Lower lobe of right lung (tissue), 2 donors: ENCODE results near the gene BCL2L2. TPM values are rescaled to one million over a fixed set of nuclear protein-coding genes. Genes with fewer than 3 reads are reported as not detected.

Source experiments
- ATAC-seq, 2 donors: fragments of 200-7000 bp; cut with Tn5 transposase; one replicate each; pipeline ENCODE4 v1.9.1; 2020 to 2022; ENCODE audit warnings: mild to moderate bottlenecking in 2 of 2, moderate library complexity in 2 of 2
- DNase-seq: peaks from one replicate; pipeline ENCODE4 v3.0.0-alpha.2; 2020
- H3K27ac ChIP-seq: fragments of 200-600 bp; one replicate; pipeline ENCODE4 v1.8.0; 2022
- H3K27me3 ChIP-seq: fragments of 200-600 bp; one replicate; pipeline ENCODE4 v1.8.0; 2022; ENCODE audit warnings: low read depth
- H3K36me3 ChIP-seq: fragments of 200-600 bp; one replicate; pipeline ENCODE4 v1.8.0; 2022; ENCODE audit warnings: mild to moderate bottlenecking
- H3K4me1 ChIP-seq: fragments of 200-600 bp; one replicate; pipeline ENCODE4 v1.8.0; 2022
- H3K4me3 ChIP-seq: fragments of 200-600 bp; one replicate; pipeline ENCODE4 v1.8.0; 2022; ENCODE audit warnings: mild to moderate bottlenecking
- H3K9me3 ChIP-seq: fragments of 200-600 bp; one replicate; pipeline ENCODE4 v1.8.0; 2022
- intact Hi-C: fragments of 100-400 bp; cut with DNase I; formaldehyde crosslinking; loops from one replicate; pipeline ENCODE4 v1.11.0; 2022
- total RNA-seq: library from RNA; stranded (reverse); fragmentation: NEBNext Ultra II Directional; extraction: Animal tissue kit (Norgen Biotek cat#: 25700); gene quantifications from one replicate; pipeline ENCODE4 v1.2.1, GENCODE V29; 2021
- TF ChIP-seq, protein P1 (sequence below): fragments of 200-600 bp; IDR thresholded peaks from one replicate; pipeline ENCODE4 v1.8.0; 2022; ENCODE audit warnings: antibody characterized with exemption, mild to moderate bottlenecking
- donor health status: DM: no; HTN: yes; CAD: no; lungs with severe emphysema.

The BCL2L2 gene
- total RNA-seq, 1 donor from 2014 or later: 43.9 TPM

- H3K27me3 ChIP-seq: no peaks in the 10 kb centered on the region
- peaks cover 35% of the 10 kb centered on the region for H3K4me1 ChIP-seq
- H3K9me3 ChIP-seq: no peaks in the 10 kb centered on the region
- DNase-seq (no peak), ATAC-seq (no peak)
- no peak overlapping the region for H3K27ac ChIP-seq
- TF ChIP-seq, protein P1, sequence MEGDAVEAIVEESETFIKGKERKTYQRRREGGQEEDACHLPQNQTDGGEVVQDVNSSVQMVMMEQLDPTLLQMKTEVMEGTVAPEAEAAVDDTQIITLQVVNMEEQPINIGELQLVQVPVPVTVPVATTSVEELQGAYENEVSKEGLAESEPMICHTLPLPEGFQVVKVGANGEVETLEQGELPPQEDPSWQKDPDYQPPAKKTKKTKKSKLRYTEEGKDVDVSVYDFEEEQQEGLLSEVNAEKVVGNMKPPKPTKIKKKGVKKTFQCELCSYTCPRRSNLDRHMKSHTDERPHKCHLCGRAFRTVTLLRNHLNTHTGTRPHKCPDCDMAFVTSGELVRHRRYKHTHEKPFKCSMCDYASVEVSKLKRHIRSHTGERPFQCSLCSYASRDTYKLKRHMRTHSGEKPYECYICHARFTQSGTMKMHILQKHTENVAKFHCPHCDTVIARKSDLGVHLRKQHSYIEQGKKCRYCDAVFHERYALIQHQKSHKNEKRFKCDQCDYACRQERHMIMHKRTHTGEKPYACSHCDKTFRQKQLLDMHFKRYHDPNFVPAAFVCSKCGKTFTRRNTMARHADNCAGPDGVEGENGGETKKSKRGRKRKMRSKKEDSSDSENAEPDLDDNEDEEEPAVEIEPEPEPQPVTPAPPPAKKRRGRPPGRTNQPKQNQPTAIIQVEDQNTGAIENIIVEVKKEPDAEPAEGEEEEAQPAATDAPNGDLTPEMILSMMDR: no peak
- H3K4me3 ChIP-seq: no peak overlapping the region
- H3K36me3 ChIP-seq: peaks cover 48% of the 10 kb centered on the region
- intact Hi-C loops: no loop called here
Observed at GRCh38 chr14:23310546-23310945, 3.9 kb downstream of the BCL2L2 start.

DNA sequence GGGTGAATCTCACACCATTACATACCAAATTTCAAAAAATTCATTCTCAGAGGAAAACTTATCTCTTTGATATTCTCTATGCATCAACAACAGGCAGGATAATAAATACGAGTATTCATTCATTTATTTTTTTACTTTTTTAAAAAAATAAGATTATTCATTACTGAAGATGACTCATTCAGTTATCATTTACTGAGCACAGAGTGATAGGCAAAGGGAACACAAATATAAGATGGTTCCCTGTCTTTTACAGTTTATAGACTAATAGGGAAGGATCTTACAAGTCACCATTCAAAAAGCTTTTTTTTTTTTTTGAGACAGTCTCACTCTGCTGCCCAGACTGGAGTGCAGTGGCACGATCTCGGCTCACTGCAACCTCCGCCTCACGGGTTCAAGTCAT is 9.7 kb downstream of the BCL2L2 start:
- intact Hi-C loops: no loop called here
- Histone ChIP-seq H3K27ac (no peak overlapping the region), H3K4me3 (no peak overlapping the region), H3K9me3 (no peaks in the 10 kb centered on the region), H3K36me3 (peaks cover 20% of the 10 kb centered on the region), H3K4me1 (peaks cover 9% of the 10 kb centered on the region), H3K27me3 (no peaks in the 10 kb centered on the region)
- ATAC-seq: no peak
- TF ChIP-seq, protein P1: no peak
- no peak for DNase-seq

DNA sequence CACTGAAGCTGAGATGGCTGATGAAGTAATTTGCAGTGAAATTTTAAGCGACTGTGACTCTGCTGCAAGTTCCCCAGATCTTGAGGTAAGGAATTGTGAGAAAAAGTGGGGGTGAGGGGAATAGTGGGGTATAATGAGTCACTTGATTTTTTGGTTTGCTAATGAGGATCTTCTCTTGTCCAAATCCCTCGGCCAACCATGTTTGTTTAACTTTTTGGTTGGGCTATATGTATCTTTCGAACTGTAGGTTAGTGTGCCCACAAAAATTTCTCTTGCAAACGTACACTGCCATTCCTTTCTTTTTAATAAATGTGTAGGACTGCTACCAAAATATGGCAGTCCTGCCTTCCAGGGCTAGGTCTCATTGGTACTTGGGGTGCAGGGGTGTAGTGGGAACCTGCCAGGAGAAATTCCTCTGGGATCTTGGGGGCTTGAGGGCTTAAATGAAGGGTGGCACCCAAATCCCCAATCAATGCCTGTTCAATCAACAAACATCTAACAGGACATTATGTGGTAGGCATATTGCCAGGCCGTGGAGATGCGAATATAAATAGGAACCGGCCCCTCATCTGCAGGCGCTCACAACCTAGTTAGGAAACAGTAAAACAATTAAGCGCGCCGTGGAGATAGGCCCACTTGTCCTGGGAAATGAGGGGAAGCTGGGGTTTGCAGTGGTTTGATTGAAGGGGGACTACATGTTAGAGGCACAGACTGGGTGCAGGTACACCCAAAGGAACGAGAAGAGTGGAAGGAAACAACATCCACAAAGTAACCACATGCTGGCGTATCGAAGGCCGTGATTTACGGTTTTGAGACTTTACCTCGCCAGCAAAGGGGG is 13.3 kb downstream of the BCL2L2 start:
- no peaks in the 10 kb centered on the region for H3K9me3 ChIP-seq
- DNase-seq: no peak
- peaks cover 23% of the 10 kb centered on the region for H3K4me1 ChIP-seq
- H3K4me3 ChIP-seq: peak overlapping the region; percentile 55
- peaks cover 32% of the 10 kb centered on the region for H3K36me3 ChIP-seq
- peak overlapping the region; percentile 92 for H3K27ac ChIP-seq
- TF ChIP-seq, protein P1: no peak
- ATAC-seq: no peak
- no peaks in the 10 kb centered on the region for H3K27me3 ChIP-seq
- intact Hi-C loops: no loop called here

GRCh38 chr14:23320584-23321571 is 14.2 kb downstream of the BCL2L2 start, which contains the start of gene PABPN1:
Gene PABPN1, plus strand, starts transcription at chr14:23321457. Its CDS starts 13 bp downstream, at chr14:23321470.
- Histone ChIP-seq H3K36me3 (peaks cover 41% of the 10 kb centered on the region), H3K27ac (peak within 1 kb of the TSS; percentile 95), H3K9me3 (no peaks in the 10 kb centered on the region), H3K27me3 (no peaks in the 10 kb centered on the region), H3K4me1 (peaks cover 23% of the 10 kb centered on the region), H3K4me3 (peak within 1 kb of the TSS; percentile 71)
- DNase-seq (peak; percentile 99), ATAC-seq (peak; percentile 96 to 97)
- TF ChIP-seq, protein P1: no peak
- intact Hi-C loops: no loop called here
